Trophoblast cell (in vitro differentiated cells and primary cell): ENCODE data around the gene PPEF1.
A peak's percentile ranks its signal among the peaks of the same experiment; 100 is the strongest.

ENCODE experiments used
- DNase-seq, 2 donors: peaks; one replicate each; pipeline ENCODE4 v3.0.0-alpha.2; 2016
- H2AFZ ChIP-seq: 2 replicates; pipeline ENCODE4 v1.6.1; 2013; ENCODE audit warnings: low read length, moderate library complexity, mild to moderate bottlenecking; ENCODE audit not compliant: insufficient read depth, poor library complexity
- H2AK5ac ChIP-seq: 2 replicates; pipeline ENCODE4 v1.6.1; 2013; ENCODE audit warnings: mild to moderate bottlenecking, low read length
- H2BK120ac ChIP-seq: 2 replicates; pipeline ENCODE4 v1.6.1; 2013; ENCODE audit warnings: low read length, mild to moderate bottlenecking, moderate library complexity; ENCODE audit not compliant: insufficient read depth, poor library complexity
- H2BK12ac ChIP-seq: 2 replicates; pipeline ENCODE4 v1.6.1; 2013; ENCODE audit warnings: mild to moderate bottlenecking, low read length, moderate library complexity
- H2BK5ac ChIP-seq: 2 replicates; pipeline ENCODE4 v1.6.1; 2013; ENCODE audit warnings: low read length, low read depth, moderate library complexity, mild to moderate bottlenecking; ENCODE audit not compliant: poor library complexity
- H3K14ac ChIP-seq: 2 replicates; pipeline ENCODE4 v1.6.1; 2013; ENCODE audit warnings: mild to moderate bottlenecking, low read length
- H3K18ac ChIP-seq: 2 replicates; pipeline ENCODE4 v1.6.1; 2013; ENCODE audit warnings: mild to moderate bottlenecking, low read length
- H3K23ac ChIP-seq: 2 replicates; pipeline ENCODE4 v1.6.1; 2013; ENCODE audit warnings: low read length
- H3K27ac ChIP-seq: 2 replicates; pipeline ENCODE4 v1.5.1; 2013; ENCODE audit warnings: low read depth, mild to moderate bottlenecking, inconsistent platforms, low read length, moderate library complexity
- H3K27me3 ChIP-seq: 2 replicates; pipeline ENCODE4 v1.6.1; 2013; ENCODE audit warnings: inconsistent platforms, mild to moderate bottlenecking, low read length, moderate library complexity; ENCODE audit not compliant: insufficient read depth
- H3K36me3 ChIP-seq, 2 experiments: 1 replicate in 1 of 2; 2 replicates in 1 of 2; pipeline ENCODE4 v1.6.1; 2013; ENCODE audit warnings: low read length in 2 of 2, mild to moderate bottlenecking in 2 of 2, moderate library complexity in 1 of 2; ENCODE audit not compliant: insufficient read depth in 2 of 2, control insufficient read depth in 1 of 2
- H3K4ac ChIP-seq: 2 replicates; pipeline ENCODE4 v1.6.1; 2013; ENCODE audit warnings: low read depth, mild to moderate bottlenecking, low read length, moderate library complexity
- H3K4me1 ChIP-seq, 2 experiments: 1 replicate in 1 of 2; 2 replicates in 1 of 2; pipeline ENCODE4 v1.6.1; 2013; ENCODE audit warnings: low read length in 2 of 2, mild to moderate bottlenecking in 2 of 2, moderate library complexity in 1 of 2; ENCODE audit not compliant: insufficient read depth in 2 of 2, control insufficient read depth in 1 of 2
- H3K4me2 ChIP-seq: 2 replicates; pipeline ENCODE4 v1.6.1; 2013; ENCODE audit warnings: inconsistent platforms, mild to moderate bottlenecking, low read length, moderate library complexity
- H3K4me3 ChIP-seq: 2 replicates; pipeline ENCODE4 v1.5.1; 2013; ENCODE audit warnings: mild to moderate bottlenecking, low read depth, low read length, inconsistent platforms
- H3K79me1 ChIP-seq: one replicate; pipeline ENCODE4 v1.6.1; 2013; ENCODE audit warnings: low read length
- H3K79me2 ChIP-seq: 2 replicates; pipeline ENCODE4 v1.6.1; 2013; ENCODE audit warnings: low read length, mild to moderate bottlenecking; ENCODE audit not compliant: control insufficient read depth, insufficient read depth, poor library complexity
- H3K9ac ChIP-seq: 2 replicates; pipeline ENCODE4 v1.6.1; 2013; ENCODE audit warnings: mild to moderate bottlenecking, low read length
- H3K9me3 ChIP-seq: 2 replicates; pipeline ENCODE4 v1.6.1; 2013; ENCODE audit warnings: low read depth, mild to moderate bottlenecking, control low read depth, inconsistent platforms, low read length; ENCODE audit not compliant: insufficient read depth
- H4K12ac ChIP-seq: 2 replicates; pipeline ENCODE4 v1.6.1; 2013; ENCODE audit warnings: low read depth, mild to moderate bottlenecking, low read length, moderate library complexity
- H4K8ac ChIP-seq: 2 replicates; pipeline ENCODE4 v1.6.1; 2013; ENCODE audit warnings: low read depth, mild to moderate bottlenecking, low read length, moderate library complexity
- H4K91ac ChIP-seq: one replicate; pipeline ENCODE4 v1.6.1; 2013; ENCODE audit warnings: low read depth, mild to moderate bottlenecking, low read length, moderate library complexity
- WGBS: extraction: QIAGEN DNeasy Blood & Tissue Kit; methylation state at CpG from one replicate; pipeline ENCODE4 v1.1.7; 2013; ENCODE audit warnings: missing lambda C conversion rate; ENCODE audit not compliant: insufficient read length, insufficient coverage; ENCODE audit errors: extremely low coverage; 5-methylcytosine and 5-hydroxymethylcytosine counted together

Gene PPEF1

DNA sequence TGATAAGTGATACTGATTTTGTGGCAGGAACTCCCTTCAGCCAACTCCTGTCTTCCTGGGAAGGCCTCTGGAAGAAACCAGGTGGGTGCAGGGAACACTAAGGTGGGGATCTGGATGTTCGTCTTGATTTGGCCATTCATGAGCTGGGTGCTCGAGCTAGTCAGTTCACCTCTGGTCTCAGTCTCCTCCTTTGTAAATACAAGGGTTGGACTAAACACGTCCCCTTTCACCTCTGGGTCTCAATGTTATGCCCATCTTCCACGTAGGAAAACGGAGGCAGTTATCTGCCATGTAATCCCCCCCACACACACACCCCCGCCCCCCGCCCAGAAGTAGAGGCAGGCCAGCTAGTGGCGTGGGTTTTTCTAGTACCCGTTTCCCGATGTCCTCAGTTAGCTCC, 31.4 kb upstream of the PPEF1 start:
- H3K36me3 ChIP-seq, result no peaks in the 10 kb centered on the region
- H4K12ac ChIP-seq, result no peak overlapping the region
- H3K27me3 ChIP-seq, result no peaks in the 10 kb centered on the region
- peaks cover 7% of the 10 kb centered on the region for H3K79me1 ChIP-seq
- H3K27ac ChIP-seq, result no peak overlapping the region
- H2AFZ ChIP-seq, result no peak overlapping the region
- H3K4me3 ChIP-seq, result no peak overlapping the region
- H3K79me2 ChIP-seq, result no peaks in the 10 kb centered on the region
- no peak overlapping the region for H3K9ac ChIP-seq
- no peak overlapping the region for H2BK12ac ChIP-seq
- no CpG with 5 or more reads among the region's 10 CpGs for WGBS
- H2BK5ac ChIP-seq, result no peak overlapping the region
- DNase-seq, result no peak
- no peak overlapping the region for H3K23ac ChIP-seq
- H3K4me1 ChIP-seq, result peaks cover 0 to 3% of the 10 kb centered on the region in 2 experiments
- H3K14ac ChIP-seq, result no peak overlapping the region
- H4K8ac ChIP-seq, result no peak overlapping the region
- H4K91ac ChIP-seq, result no peak overlapping the region
- H2BK120ac ChIP-seq, result no peak overlapping the region
- no peak overlapping the region for H3K18ac ChIP-seq
- no peak overlapping the region for H3K4ac ChIP-seq
- no peak overlapping the region for H3K4me2 ChIP-seq
- H2AK5ac ChIP-seq, result no peak overlapping the region
- H3K9me3 ChIP-seq, result no peaks in the 10 kb centered on the region

DNA sequence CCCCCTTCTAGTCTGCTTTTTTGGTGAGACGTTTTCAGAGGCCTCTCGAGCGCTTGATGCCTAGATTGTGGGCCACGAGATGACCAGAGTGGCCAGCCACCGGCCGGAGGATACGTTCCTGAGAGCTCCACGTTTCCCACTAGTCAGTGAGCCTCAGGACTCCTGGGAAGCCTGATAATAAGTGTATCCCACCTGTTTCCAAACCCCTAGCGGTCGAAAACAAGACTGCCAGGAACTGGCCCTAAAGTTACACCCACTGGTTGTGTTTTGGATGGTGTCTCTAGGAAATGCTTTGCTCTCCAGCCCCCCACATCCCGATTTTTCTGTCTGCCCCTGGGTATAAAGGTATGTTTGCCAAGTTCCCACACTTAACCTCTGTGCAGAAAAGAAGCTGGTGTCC, 31.0 kb upstream of the PPEF1 start:
- Histone ChIP-seq H4K91ac (no peak overlapping the region), H2BK5ac (no peak overlapping the region), H3K4me3 (no peak overlapping the region), H3K18ac (no peak overlapping the region), H4K8ac (no peak overlapping the region), H2BK12ac (no peak overlapping the region), H3K4me1 (peaks cover 0 to 3% of the 10 kb centered on the region in 2 experiments), H3K4ac (no peak overlapping the region), H2AFZ (no peak overlapping the region), H3K27me3 (no peaks in the 10 kb centered on the region), H3K79me1 (peaks cover 7% of the 10 kb centered on the region), H3K79me2 (no peaks in the 10 kb centered on the region), H4K12ac (no peak overlapping the region), H3K14ac (no peak overlapping the region), H3K23ac (no peak overlapping the region), H3K27ac (no peak overlapping the region), H2AK5ac (no peak overlapping the region), H3K4me2 (no peak overlapping the region), H2BK120ac (no peak overlapping the region), H3K36me3 (no peaks in the 10 kb centered on the region), H3K9me3 (no peaks in the 10 kb centered on the region), H3K9ac (no peak overlapping the region)
- no CpG with 5 or more reads among the region's 11 CpGs for WGBS
- peak in 1 of 2 donors; percentile 41 for DNase-seq

DNA sequence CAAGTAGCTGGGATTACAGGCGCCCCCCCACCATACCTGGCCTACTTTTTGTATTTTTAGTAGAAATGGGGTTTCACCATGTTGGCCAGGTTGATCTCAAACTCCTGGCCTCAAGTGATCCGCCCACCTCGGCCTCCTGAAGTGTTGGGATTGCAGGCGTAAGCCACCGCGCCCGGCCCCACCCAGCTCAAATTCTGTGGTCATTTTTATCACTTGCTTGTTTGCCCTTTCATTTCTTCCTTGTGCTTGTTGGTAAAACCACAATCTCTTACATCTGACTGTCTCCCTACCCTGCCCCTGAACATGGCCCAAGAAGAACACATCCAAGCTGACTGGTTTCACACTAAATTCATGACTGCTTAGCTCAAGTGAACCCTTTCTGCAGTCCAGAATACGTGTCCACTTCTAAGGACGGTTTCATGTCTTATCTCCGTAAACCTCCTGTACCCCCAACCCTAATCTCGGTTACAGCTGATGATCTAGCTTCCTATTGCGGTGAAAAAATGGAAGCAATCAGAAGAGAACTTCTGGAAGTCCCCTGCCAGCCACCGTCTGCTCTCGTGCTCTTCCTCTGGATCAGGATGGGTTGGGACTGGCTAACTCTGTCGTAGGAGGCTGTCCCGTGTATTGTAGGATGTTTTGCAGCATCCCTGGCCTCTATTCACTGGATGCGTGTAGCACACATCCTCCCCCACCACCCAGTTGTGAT, 30.1 kb upstream of the PPEF1 start:
- Histone ChIP-seq H3K27me3 (no peaks in the 10 kb centered on the region), H4K91ac (no peak overlapping the region), H2AFZ (no peak overlapping the region), H3K9ac (no peak overlapping the region), H3K79me2 (no peaks in the 10 kb centered on the region), H3K23ac (no peak overlapping the region), H3K36me3 (no peaks in the 10 kb centered on the region), H3K4me3 (no peak overlapping the region), H3K14ac (no peak overlapping the region), H3K4me1 (peaks cover 0 to 3% of the 10 kb centered on the region in 2 experiments), H2AK5ac (no peak overlapping the region), H2BK12ac (no peak overlapping the region), H3K9me3 (no peaks in the 10 kb centered on the region), H4K8ac (no peak overlapping the region), H2BK120ac (no peak overlapping the region), H4K12ac (no peak overlapping the region), H3K4me2 (no peak overlapping the region), H3K18ac (no peak overlapping the region), H3K79me1 (peaks cover 7% of the 10 kb centered on the region), H2BK5ac (no peak overlapping the region), H3K4ac (no peak overlapping the region), H3K27ac (no peak overlapping the region)
- DNase-seq, result no peak
- WGBS, result no CpG with 5 or more reads among the region's 17 CpGs

DNA sequence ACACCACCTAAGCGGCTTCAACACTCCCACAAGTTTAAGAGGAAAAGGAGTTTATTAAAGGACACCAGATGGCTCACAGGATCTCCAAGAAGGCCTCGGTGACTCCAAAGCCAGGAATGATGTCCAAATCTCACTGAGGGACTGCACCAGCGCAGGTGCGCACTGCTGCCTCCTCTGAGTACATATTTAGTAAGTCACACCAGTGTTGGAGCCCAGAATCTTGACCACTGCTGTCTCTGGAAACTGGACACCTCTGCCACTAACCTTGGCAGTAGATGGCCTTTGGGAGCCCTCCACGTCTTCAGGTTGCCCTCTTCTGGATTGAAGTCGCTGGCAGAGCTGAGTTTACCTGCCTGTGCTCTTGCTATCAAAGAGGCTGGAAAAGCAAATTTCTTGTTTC, 25.4 kb upstream of the PPEF1 start:
- no peak overlapping the region for H3K18ac ChIP-seq
- no peaks in the 10 kb centered on the region for H3K79me2 ChIP-seq
- no peak overlapping the region for H2BK120ac ChIP-seq
- DNase-seq, result no peak
- H2BK5ac ChIP-seq, result no peak overlapping the region
- no peaks in the 10 kb centered on the region for H3K79me1 ChIP-seq
- no peak overlapping the region for H3K27ac ChIP-seq
- H3K4me3 ChIP-seq, result no peak overlapping the region
- H3K23ac ChIP-seq, result no peak overlapping the region
- no peak overlapping the region for H2AK5ac ChIP-seq
- no peaks in the 10 kb centered on the region for H3K27me3 ChIP-seq
- H3K36me3 ChIP-seq, result no peaks in the 10 kb centered on the region
- no peak overlapping the region for H3K14ac ChIP-seq
- H4K8ac ChIP-seq, result no peak overlapping the region
- H3K9me3 ChIP-seq, result no peaks in the 10 kb centered on the region
- H2BK12ac ChIP-seq, result no peak overlapping the region
- H3K4ac ChIP-seq, result no peak overlapping the region
- no peak overlapping the region for H4K91ac ChIP-seq
- no peak overlapping the region for H2AFZ ChIP-seq
- no peak overlapping the region for H3K9ac ChIP-seq
- no peak overlapping the region for H4K12ac ChIP-seq
- H3K4me2 ChIP-seq, result no peak overlapping the region
- no peaks in the 10 kb centered on the region for H3K4me1 ChIP-seq
- WGBS, result no CpG with 5 or more reads among the region's 6 CpGs
